GM23248 (cell line): ENCODE results near the gene TNS3. TPM values are rescaled to one million over a fixed set of nuclear protein-coding genes. Genes with fewer than 3 reads are reported as not detected.

ENCODE experiments used
- DNase-seq: peaks from one replicate; pipeline ENCODE4 v3.0.0-alpha.2; 2015
- H2AFZ ChIP-seq: fragments of 200-600 bp; sonication (generic); 2 replicates; pipeline ENCODE4 v1.6.1; 2016; ENCODE audit warnings: antibody characterized with exemption
- H3F3A ChIP-seq: fragments of 200-600 bp; sonication (generic); 2 replicates; pipeline ENCODE4 v1.6.1; 2016; ENCODE audit warnings: mild to moderate bottlenecking, antibody characterized with exemption, mixed run types; ENCODE audit not compliant: insufficient read depth
- H3K27ac ChIP-seq: fragments of 200-600 bp; sonication (generic); 2 replicates; pipeline ENCODE4 v1.5.1; 2016; ENCODE audit warnings: mild to moderate bottlenecking
- H3K27me3 ChIP-seq: fragments of 200-600 bp; sonication (generic); replicated peaks from 2 replicates; pipeline ENCODE4 v1.6.1; 2016; ENCODE audit warnings: mild to moderate bottlenecking; ENCODE audit not compliant: insufficient read depth
- H3K36me3 ChIP-seq: fragments of 200-600 bp; sonication (generic); 2 replicates; pipeline ENCODE4 v1.6.1; 2016; ENCODE audit warnings: low read depth, mild to moderate bottlenecking
- H3K4me1 ChIP-seq: fragments of 200-600 bp; sonication (generic); 2 replicates; pipeline ENCODE4 v1.6.1; 2016; ENCODE audit warnings: mild to moderate bottlenecking; ENCODE audit not compliant: insufficient read depth
- H3K4me2 ChIP-seq: fragments of 200-600 bp; sonication (generic); one replicate; pipeline ENCODE4 v1.6.1; 2016; ENCODE audit warnings: mild to moderate bottlenecking; ENCODE audit not compliant: unreplicated experiment
- H3K4me3 ChIP-seq: fragments of 200-600 bp; sonication (generic); 2 replicates; pipeline ENCODE4 v1.5.1; 2016; ENCODE audit warnings: mild to moderate bottlenecking
- H3K79me2 ChIP-seq: fragments of 200-600 bp; sonication (generic); 2 replicates; pipeline ENCODE4 v1.6.1; 2016; ENCODE audit warnings: mild to moderate bottlenecking; ENCODE audit not compliant: insufficient read depth
- H3K9ac ChIP-seq: fragments of 200-600 bp; sonication (generic); 2 replicates; pipeline ENCODE4 v1.6.1; 2016; ENCODE audit warnings: mild to moderate bottlenecking
- H3K9me2 ChIP-seq: fragments of 200-600 bp; sonication (generic); 2 replicates; pipeline ENCODE4 v1.6.1; 2016; ENCODE audit warnings: mixed run types, mild to moderate bottlenecking, moderate library complexity; ENCODE audit not compliant: insufficient read depth
- H3K9me3 ChIP-seq: fragments of 200-600 bp; sonication (generic); one replicate; pipeline ENCODE4 v1.6.1; 2017; ENCODE audit warnings: low read depth
- H4K20me1 ChIP-seq: fragments of 200-600 bp; sonication (generic); 2 replicates; pipeline ENCODE4 v1.6.0; 2016; ENCODE audit not compliant: insufficient read depth
- EZH2 ChIP-seq: fragments of 200-600 bp; sonication (generic); IDR thresholded peaks from 2 replicates; pipeline ENCODE4 v1.6.1; 2018; ENCODE audit warnings: antibody characterized with exemption, mild to moderate bottlenecking; ENCODE audit not compliant: insufficient read depth, poor library complexity, severe bottlenecking
- EZH2phosphoT487 ChIP-seq: fragments of 200-600 bp; sonication (generic); IDR thresholded peaks from 2 replicates; pipeline ENCODE4 v1.6.1; 2018; ENCODE audit warnings: antibody characterized with exemption, moderate library complexity, mild to moderate bottlenecking, low read depth; ENCODE audit not compliant: insufficient read depth
- WGBS, 2 experiments: methylation state at CpG; one replicate each; pipeline ENCODE4 v1.1.6; 2015 to 2017; ENCODE audit warnings: low lambda C conversion rate in 2 of 2, low coverage in 1 of 2; ENCODE audit errors: missing lambda C conversion rate in 2 of 2; 5-methylcytosine and 5-hydroxymethylcytosine counted together
- in situ Hi-C: fragments of 300-500 bp; cut with MboI; formaldehyde crosslinking; loops from 2 replicates; pipeline ENCODE4 v1.15.0; 2020
- polyA plus RNA-seq: library from polyadenylated mRNA; unstranded; fragments of >200 nt; fragmentation: Nextera tagmentation; extraction: Ambion mirVana; gene quantifications from 2 replicates; pipeline ENCODE4 v1.2.1, GENCODE V29; 2016
- total RNA-seq: library from RNA; depleted of rRNA; stranded (reverse); fragments of >200 nt; shearing (Covaris generic); gene quantifications from 2 replicates; pipeline ENCODE4 v1.2.3, GENCODE V29; 2014

TNS3 gene
- total and polyA plus RNA-seq, 2 experiments from 2014 or later = 18.6 to 47.0 TPM

DNA sequence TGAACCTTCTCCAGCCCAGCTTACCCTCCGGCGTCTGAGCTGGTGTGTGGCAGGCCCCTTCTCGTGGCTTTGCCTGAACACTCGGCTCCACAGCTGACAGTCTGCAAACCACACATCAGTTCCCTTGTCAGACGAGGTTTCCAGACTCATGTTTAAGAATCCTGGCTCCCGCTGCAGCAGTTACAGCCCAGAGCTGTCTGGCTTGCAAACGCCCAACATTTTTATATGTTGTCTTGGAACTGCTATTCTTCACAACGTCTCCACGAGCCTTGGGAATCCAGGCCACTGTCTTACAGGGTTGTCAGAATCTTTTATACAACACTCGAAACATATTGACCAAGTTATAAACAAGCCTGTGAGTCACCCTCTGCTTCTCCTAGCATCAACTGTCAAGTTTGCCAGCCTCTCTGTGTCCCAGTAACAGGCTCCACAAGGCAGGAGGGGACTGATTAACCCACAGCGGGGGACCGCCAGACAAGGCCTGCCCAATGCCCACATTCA, 68.1 kb downstream of the TNS3 start:
- Histone ChIP-seq H3K27ac (peak overlapping the region; percentile 79), H3K4me2 (peak overlapping the region; percentile 60), H3K9me3 (no peaks in the 10 kb centered on the region), H3K4me3 (peak overlapping the region; percentile 29; the same call in 1 of the 2 replicates), H3K36me3 (no peaks in the 10 kb centered on the region), H3F3A (peaks cover 42% of the 10 kb centered on the region), H3K9ac (peak overlapping the region; percentile 66), H3K27me3 (no peaks in the 10 kb centered on the region), H3K79me2 (peaks cover 78% of the 10 kb centered on the region), H2AFZ (peak overlapping the region; percentile 41), H4K20me1 (no peaks in the 10 kb centered on the region), H3K4me1 (peaks cover 41% of the 10 kb centered on the region), H3K9me2 (no peaks in the 10 kb centered on the region; the same call in 1 of the 2 replicates)
- DNase-seq = peak; percentile 87
- in situ Hi-C loops = no loop called here
- 3 to 4% methylated on average over 12 of the region's 12 CpGs for WGBS, 2 experiments
- TF ChIP-seq EZH2phosphoT487 = no peak

DNA sequence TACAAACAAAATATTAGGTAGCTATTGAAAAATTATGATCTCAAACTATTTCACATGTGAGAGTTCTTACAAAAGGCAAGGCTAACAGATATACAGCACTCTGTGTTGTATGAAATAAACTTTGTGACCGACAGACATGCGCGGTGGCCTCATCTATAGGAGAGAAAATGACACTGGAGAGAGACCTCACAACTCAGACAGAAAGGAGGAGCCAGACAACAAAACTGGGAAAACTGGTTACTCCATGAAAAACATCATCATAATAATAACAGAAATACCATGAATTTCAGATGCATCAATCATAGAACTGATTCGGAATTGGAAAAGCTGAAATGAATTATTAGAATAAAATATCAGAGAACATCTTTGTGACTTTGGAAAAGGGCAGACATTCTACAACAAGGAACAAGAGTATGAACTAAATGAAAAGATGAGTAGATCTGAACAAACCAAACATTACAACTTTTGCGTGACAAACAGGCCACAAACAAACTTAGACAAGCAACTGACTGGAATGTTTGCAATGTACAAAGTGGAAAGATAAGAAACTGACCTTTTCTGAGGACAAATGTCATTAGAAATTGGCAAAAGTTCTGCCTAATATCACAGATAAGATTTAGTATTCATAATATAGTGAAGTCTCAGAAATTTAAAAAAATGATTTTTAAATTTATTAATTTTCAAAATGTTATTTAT, 69.3 kb downstream of the TNS3 start:
- H3K9me3 ChIP-seq = no peaks in the 10 kb centered on the region
- no peaks in the 10 kb centered on the region; the same call in 1 of the 2 replicates for H3K9me2 ChIP-seq
- peaks cover 31% of the 10 kb centered on the region for H3F3A ChIP-seq
- WGBS, 2 experiments = 89 to 93% methylated on average over 5 of the region's 5 CpGs
- H3K4me1 ChIP-seq = peaks cover 33% of the 10 kb centered on the region
- no peak overlapping the region for H3K4me3 ChIP-seq
- H3K79me2 ChIP-seq = peaks cover 82% of the 10 kb centered on the region
- H3K27ac ChIP-seq = peak overlapping the region; percentile 79
- DNase-seq = no peak
- no peaks in the 10 kb centered on the region for H4K20me1 ChIP-seq
- H3K4me2 ChIP-seq = peak overlapping the region; percentile 2
- no peaks in the 10 kb centered on the region for H3K36me3 ChIP-seq
- TF ChIP-seq EZH2 (no peak), EZH2phosphoT487 (no peak)
- H2AFZ ChIP-seq = no peak overlapping the region
- H3K9ac ChIP-seq = peak overlapping the region; percentile 21; the same call in 1 of the 2 replicates
- in situ Hi-C loops = no loop called here
- no peaks in the 10 kb centered on the region for H3K27me3 ChIP-seq

DNA sequence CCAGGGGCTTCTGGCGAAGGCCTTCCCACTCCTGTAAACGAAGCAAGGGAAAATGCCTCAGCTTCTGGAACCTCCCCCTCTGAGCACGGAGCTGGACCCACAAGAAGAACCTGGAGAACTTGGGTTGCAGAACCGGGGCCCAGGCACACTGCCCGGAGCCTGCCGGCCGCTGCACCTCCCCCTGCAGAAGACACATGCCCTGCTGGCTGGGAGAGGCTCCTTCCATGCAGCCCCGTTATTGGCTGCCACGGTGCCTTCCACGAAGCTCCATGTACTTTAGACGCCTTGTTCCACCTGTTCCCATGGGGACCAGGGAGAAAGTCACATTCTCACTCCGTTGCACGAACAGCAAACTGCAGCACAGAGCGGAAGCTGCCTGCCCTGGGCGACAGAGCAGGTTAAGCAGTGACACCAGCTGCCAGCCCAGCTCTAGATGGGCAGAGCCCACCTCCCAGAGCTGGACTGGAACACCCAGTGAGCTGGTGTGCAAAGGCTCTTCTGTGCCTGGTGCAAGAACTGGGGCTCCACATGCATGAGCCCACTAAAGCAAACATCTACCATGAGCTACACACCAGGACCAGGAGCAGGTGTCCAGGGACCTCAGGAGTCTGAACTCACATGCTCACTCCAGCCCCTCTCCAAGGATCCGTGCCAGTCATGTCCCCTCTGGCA, 70.1 kb downstream of the TNS3 start:
- no peak overlapping the region for H2AFZ ChIP-seq
- DNase-seq = no peak
- TF ChIP-seq EZH2phosphoT487 (no peak), EZH2 (no peak)
- peaks cover 75% of the 10 kb centered on the region for H3K79me2 ChIP-seq
- H3K27me3 ChIP-seq = no peaks in the 10 kb centered on the region
- in situ Hi-C loops = no loop called here
- no peaks in the 10 kb centered on the region for H4K20me1 ChIP-seq
- H3K9me3 ChIP-seq = no peaks in the 10 kb centered on the region
- peak overlapping the region; percentile 79 for H3K27ac ChIP-seq
- peaks cover 27% of the 10 kb centered on the region for H3F3A ChIP-seq
- no peak overlapping the region for H3K4me3 ChIP-seq
- no peak overlapping the region for H3K9ac ChIP-seq
- H3K4me1 ChIP-seq = peaks cover 33% of the 10 kb centered on the region
- peak overlapping the region; percentile 2 for H3K4me2 ChIP-seq
- H3K36me3 ChIP-seq = no peaks in the 10 kb centered on the region
- WGBS, 2 experiments = 72 to 74% methylated on average over 16 of the region's 16 CpGs
- no peaks in the 10 kb centered on the region; the same call in 1 of the 2 replicates for H3K9me2 ChIP-seq

DNA sequence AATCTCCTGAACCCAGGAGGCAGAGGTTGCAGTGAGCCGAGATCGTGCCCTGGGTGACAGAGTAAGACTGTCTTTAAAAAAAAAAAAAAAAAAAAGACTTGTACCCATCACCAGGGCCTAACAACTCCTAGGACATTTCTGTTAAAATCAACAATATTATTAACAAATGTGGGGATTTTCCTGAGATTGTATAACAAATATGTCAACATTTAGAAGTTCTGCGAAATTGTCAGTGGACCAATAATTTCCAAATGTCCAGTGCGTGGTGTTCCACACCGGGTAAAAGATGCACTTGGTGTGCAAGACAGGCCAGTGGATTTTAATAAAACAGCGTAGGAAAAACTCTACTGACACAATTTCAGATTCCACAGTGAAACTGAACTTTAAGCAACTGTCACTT, 71.1 kb downstream of the TNS3 start:
- TF ChIP-seq EZH2phosphoT487 = no peak
- no peak for TF ChIP-seq EZH2
- H3K9me3 ChIP-seq = no peaks in the 10 kb centered on the region
- DNase-seq = no peak
- in situ Hi-C loops = no loop called here
- no peak overlapping the region for H3K4me2 ChIP-seq
- H2AFZ ChIP-seq = no peak overlapping the region
- no peak overlapping the region for H3K9ac ChIP-seq
- H3K4me3 ChIP-seq = no peak overlapping the region
- peaks cover 65% of the 10 kb centered on the region for H3K79me2 ChIP-seq
- 93 to 96% methylated on average over 6 of the region's 6 CpGs for WGBS, 2 experiments
- no peaks in the 10 kb centered on the region for H4K20me1 ChIP-seq
- peaks cover 33% of the 10 kb centered on the region for H3K4me1 ChIP-seq
- H3K27ac ChIP-seq = no peak overlapping the region
- peaks cover 27% of the 10 kb centered on the region for H3F3A ChIP-seq
- no peaks in the 10 kb centered on the region for H3K27me3 ChIP-seq
- no peaks in the 10 kb centered on the region; the same call in 1 of the 2 replicates for H3K36me3 ChIP-seq
- no peaks in the 10 kb centered on the region; the same call in 1 of the 2 replicates for H3K9me2 ChIP-seq
